Keratinocyte (primary cell): ENCODE measurements around the gene HAUS8.

Source experiments
- EZH2 ChIP-seq: IDR thresholded peaks from one replicate; pipeline ENCODE4 v1.6.1; 2012; ENCODE audit warnings: inconsistent platforms, mild to moderate bottlenecking, low read length, moderate library complexity
- TF ChIP-seq, protein P1 (sequence below), 3 experiments: IDR thresholded peaks in 1 of 3; conservative IDR thresholded peaks in 1 of 3; optimal IDR thresholded peaks in 1 of 3; 2 replicates in 2 of 3; 3 replicates in 1 of 3; pipeline versions ENCODE3 to v1.5.1; 2011; ENCODE audit warnings: low read length in 3 of 3, mild to moderate bottlenecking in 3 of 3, moderate library complexity in 2 of 3, control low read depth in 1 of 3, inconsistent platforms in 1 of 3; ENCODE audit not compliant: insufficient read depth in 2 of 3; ENCODE audit errors: extremely low read depth in 1 of 3

GRCh38 chr19:17110599-17110966 lies 35.3 kb upstream of the HAUS8 start:
- TF ChIP-seq, protein P1, sequence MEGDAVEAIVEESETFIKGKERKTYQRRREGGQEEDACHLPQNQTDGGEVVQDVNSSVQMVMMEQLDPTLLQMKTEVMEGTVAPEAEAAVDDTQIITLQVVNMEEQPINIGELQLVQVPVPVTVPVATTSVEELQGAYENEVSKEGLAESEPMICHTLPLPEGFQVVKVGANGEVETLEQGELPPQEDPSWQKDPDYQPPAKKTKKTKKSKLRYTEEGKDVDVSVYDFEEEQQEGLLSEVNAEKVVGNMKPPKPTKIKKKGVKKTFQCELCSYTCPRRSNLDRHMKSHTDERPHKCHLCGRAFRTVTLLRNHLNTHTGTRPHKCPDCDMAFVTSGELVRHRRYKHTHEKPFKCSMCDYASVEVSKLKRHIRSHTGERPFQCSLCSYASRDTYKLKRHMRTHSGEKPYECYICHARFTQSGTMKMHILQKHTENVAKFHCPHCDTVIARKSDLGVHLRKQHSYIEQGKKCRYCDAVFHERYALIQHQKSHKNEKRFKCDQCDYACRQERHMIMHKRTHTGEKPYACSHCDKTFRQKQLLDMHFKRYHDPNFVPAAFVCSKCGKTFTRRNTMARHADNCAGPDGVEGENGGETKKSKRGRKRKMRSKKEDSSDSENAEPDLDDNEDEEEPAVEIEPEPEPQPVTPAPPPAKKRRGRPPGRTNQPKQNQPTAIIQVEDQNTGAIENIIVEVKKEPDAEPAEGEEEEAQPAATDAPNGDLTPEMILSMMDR (optimal IDR thresholded peaks at IDR 0.05 in 1 of 3, IDR thresholded peaks at IDR 0.05 in 1 of 3, conservative IDR thresholded peaks at IDR 0.05 in 1 of 3; ENCODE audit: extremely low read depth in 1 of 3, insufficient read depth in 2 of 3, low read length in 3 of 3) = no peak
- TF ChIP-seq EZH2 = no peak
